SK-N-SH (cell line): Measurements from ENCODE around the gene CCDC174. TPM values are rescaled to one million over a fixed set of nuclear protein-coding genes. Genes with fewer than 3 reads are reported as not detected.

Source experiments
- CTCF ChIA-PET: fragments of 300-600, 350-600 bp; formaldehyde crosslinking; extraction: SDS; loops from one replicate; lab custom pipeline; 2021; lab: Yijun Ruan, JAX
- POLR2A ChIA-PET: fragments of 350-600 bp; sonication (Branson Sonifier 250); formaldehyde crosslinking; extraction: SDS; loops from one replicate; lab custom pipeline; 2020; ENCODE audit warnings: antibody characterized with exemption, inconsistent platforms; lab: Yijun Ruan, JAX
- DNase-seq: peaks from one replicate; pipeline ENCODE4 v3.0.0; 2012
- H2AFZ ChIP-seq: fragments of 200-600 bp; sonication (generic); 2 replicates; pipeline ENCODE4 v1.8.1; 2016; ENCODE audit warnings: antibody characterized with exemption, mild to moderate bottlenecking, low read depth
- H3F3A ChIP-seq: fragments of 200-600 bp; sonication (generic); replicated peaks from 2 replicates; pipeline ENCODE3; 2016; ENCODE audit warnings: antibody characterized with exemption, mild to moderate bottlenecking; ENCODE audit not compliant: insufficient read depth
- H3K27ac ChIP-seq, 2 experiments: fragments of 200-500 bp in 1 of 2; fragments of 200-600 bp in 1 of 2; sonication (Bioruptor generic) in 1 of 2; sonication (generic), shearing (Covaris generic) in 1 of 2; 2 replicates each; pipeline versions ENCODE4 v1.5.1 to v1.6.1; 2014 to 2016; ENCODE audit warnings: low read depth in 2 of 2, inconsistent platforms in 1 of 2, low read length in 1 of 2, mild to moderate bottlenecking in 1 of 2, mixed read lengths in 1 of 2
- H3K27me3 ChIP-seq: fragments of 200-600 bp; sonication (generic), shearing (Covaris generic); 2 replicates; pipeline ENCODE4 v1.6.1; 2016; ENCODE audit warnings: mixed run types; ENCODE audit not compliant: insufficient read depth
- H3K36me3 ChIP-seq, 2 experiments: fragments of 200-500 bp in 1 of 2; fragments of 200-600 bp in 1 of 2; sonication (Bioruptor generic) in 1 of 2; sonication (generic) in 1 of 2; replicated peaks in 1 of 2; 2 replicates each; pipeline versions ENCODE3 to v1.5.1; 2014 to 2016; ENCODE audit warnings: low read length in 1 of 2, mild to moderate bottlenecking in 1 of 2; ENCODE audit not compliant: insufficient read depth in 2 of 2, control insufficient read depth in 1 of 2
- H3K4me1 ChIP-seq, 2 experiments: fragments of 200-500 bp in 1 of 2; fragments of 200-600 bp in 1 of 2; sonication (Bioruptor generic) in 1 of 2; sonication (generic), shearing (Covaris generic) in 1 of 2; 2 replicates each; pipeline versions ENCODE4 v1.5.1 to v1.6.1; 2014 to 2016; ENCODE audit warnings: low read depth in 1 of 2, low read length in 1 of 2, mixed run types in 1 of 2; ENCODE audit not compliant: insufficient read depth in 2 of 2, control insufficient read depth in 1 of 2
- H3K4me2 ChIP-seq: fragments of 200-600 bp; sonication (generic), shearing (Covaris generic); 2 replicates; pipeline ENCODE4 v1.6.1; 2017; ENCODE audit warnings: mixed run types
- H3K4me3 ChIP-seq, 2 experiments: fragments of 200-500 bp in 1 of 2; fragments of 200-600 bp in 1 of 2; sonication (Bioruptor generic) in 1 of 2; sonication (generic), shearing (Covaris generic) in 1 of 2; 2 replicates each; pipeline versions ENCODE4 v1.5.1 to v1.8.1; 2014 to 2016; ENCODE audit warnings: low read depth in 2 of 2, inconsistent platforms in 1 of 2, low read length in 1 of 2, mild to moderate bottlenecking in 1 of 2, mixed read lengths in 1 of 2, moderate library complexity in 1 of 2
- H3K79me2 ChIP-seq: fragments of 200-600 bp; sonication (generic); 2 replicates; pipeline ENCODE4 v1.8.1; 2017; ENCODE audit warnings: mild to moderate bottlenecking; ENCODE audit not compliant: insufficient read depth
- H3K9ac ChIP-seq: fragments of 200-600 bp; sonication (generic); 2 replicates; pipeline ENCODE4 v1.6.1; 2017; ENCODE audit warnings: mixed run types
- H3K9me2 ChIP-seq: fragments of 200-600 bp; sonication (generic); 2 replicates; pipeline ENCODE4 v1.6.1; 2017; ENCODE audit warnings: mixed run types
- H3K9me3 ChIP-seq: fragments of 200-600 bp; sonication (generic); 2 replicates; pipeline ENCODE4 v1.6.1; 2017; ENCODE audit warnings: mixed run types, mild to moderate bottlenecking, moderate library complexity
- H4K20me1 ChIP-seq: fragments of 200-600 bp; sonication (generic); 2 replicates; pipeline ENCODE4 v1.6.1; 2017; ENCODE audit warnings: mild to moderate bottlenecking, mixed run types; ENCODE audit not compliant: insufficient read depth
- CHD2 ChIP-seq: fragments of 150-350 bp; IDR thresholded peaks from 2 replicates; pipeline ENCODE4 v1.6.1; 2018; ENCODE audit warnings: low read length; ENCODE audit not compliant: partially characterized antibody
- ELF1 ChIP-seq: IDR thresholded peaks from 2 replicates; pipeline ENCODE4 v1.4.0; 2012
- EZH2phosphoT487 ChIP-seq: fragments of 200-600 bp; sonication (generic); IDR thresholded peaks from 2 replicates; pipeline ENCODE4 v1.6.1; 2017; ENCODE audit warnings: low read depth, mixed run types, mild to moderate bottlenecking, antibody characterized with exemption, moderate library complexity, borderline replicate concordance
- GABPA ChIP-seq: IDR thresholded peaks from 2 replicates; pipeline ENCODE4 v1.4.0; 2012; ENCODE audit warnings: low read depth, mild to moderate bottlenecking
- IRF3 ChIP-seq: fragments of 150-350 bp; IDR thresholded peaks from 2 replicates; pipeline ENCODE4 v1.6.1; 2016; ENCODE audit warnings: mild to moderate bottlenecking, low read depth, low read length
- JUND ChIP-seq: IDR thresholded peaks from 2 replicates; pipeline ENCODE4 v1.4.0; 2012
- MAX ChIP-seq: IDR thresholded peaks from 2 replicates; pipeline ENCODE4 v1.4.0; 2012; ENCODE audit warnings: low read depth
- NFIC ChIP-seq: IDR thresholded peaks from 2 replicates; pipeline ENCODE4 v1.4.0; 2012; ENCODE audit warnings: borderline replicate concordance
- NRF1 ChIP-seq: IDR thresholded peaks from 2 replicates; pipeline ENCODE4 v1.6.1; 2012; ENCODE audit warnings: low read depth, mild to moderate bottlenecking, low read length
- PBX3 ChIP-seq: IDR thresholded peaks from 2 replicates; pipeline ENCODE4; 2012
- POLR2AphosphoS5 ChIP-seq: IDR thresholded peaks from 2 replicates; pipeline ENCODE4 v1.6.1; 2012; ENCODE audit warnings: low read depth, low read length
- RFX5 ChIP-seq: IDR thresholded peaks from 2 replicates; pipeline ENCODE4 v1.6.1; 2012; ENCODE audit warnings: mild to moderate bottlenecking, improper control_type of control experiment, low read length
- RXRA ChIP-seq: IDR thresholded peaks from 2 replicates; pipeline ENCODE4 v1.4.0; 2012; ENCODE audit warnings: low read depth, mild to moderate bottlenecking, borderline replicate concordance
- SIN3A ChIP-seq: IDR thresholded peaks from 2 replicates; pipeline ENCODE4 v1.6.1; 2012; ENCODE audit warnings: low read depth, mild to moderate bottlenecking, low read length, moderate library complexity, borderline replicate concordance
- SMC3 ChIP-seq: IDR thresholded peaks from 2 replicates; pipeline ENCODE4 v1.6.1; 2012; ENCODE audit warnings: low read depth, low read length, improper control_type of control experiment
- TAF1 ChIP-seq: IDR thresholded peaks from 2 replicates; pipeline ENCODE4 v1.6.1; 2012; ENCODE audit warnings: low read depth, mild to moderate bottlenecking, low read length, moderate library complexity, borderline replicate concordance
- TCF12 ChIP-seq: IDR thresholded peaks from 2 replicates; pipeline ENCODE4 v1.4.0; 2012
- YY1 ChIP-seq: IDR thresholded peaks from 2 replicates; pipeline ENCODE4 v1.4.0; 2012; ENCODE audit warnings: low read depth, mild to moderate bottlenecking
- ZBTB33 ChIP-seq: IDR thresholded peaks from 2 replicates; pipeline ENCODE4 v1.4.0; 2012; ENCODE audit warnings: low read depth, borderline replicate concordance
- WGBS: methylation state at CpG from one replicate; pipeline ENCODE4 v1.1.6; 2017; ENCODE audit warnings: low lambda C conversion rate; 5-methylcytosine and 5-hydroxymethylcytosine counted together
- polyA plus RNA-seq, 3 experiments: library from polyadenylated mRNA; depleted of rRNA; stranded (reverse); fragments of >200 nt; gene quantifications; 2 replicates each; pipeline ENCODE4 v1.2.3, GENCODE V29; 2012

Gene CCDC174
- polyA plus RNA-seq, 1 of the 3 experiments (the other 2 are of a cell fraction), result 6.6 TPM

- TF ChIP-seq IRF3 (no peak), TAF1 (no peak)
These were observed 50.1 kb downstream of the CCDC174 start (continued) for GRCh38 chr3:14701676-14702075.

GRCh38 chr3:14703128-14703750 is 51.7 kb downstream of the CCDC174 start:
- Histone ChIP-seq H3K9me3 (no peaks in the 10 kb centered on the region), H3K4me3 (no peak overlapping the region), H4K20me1 (no peaks in the 10 kb centered on the region), H3K4me2 (no peak overlapping the region), H3K9ac (no peak overlapping the region), H3K27me3 (no peaks in the 10 kb centered on the region), H3K4me1 (no peaks in the 10 kb centered on the region), H3F3A (no peaks in the 10 kb centered on the region), H3K27ac (no peak overlapping the region)
- no peak for DNase-seq
- ChIA-PET CTCF (no interaction called here), POLR2A (interaction anchor here (0.6 kb wide), 1 partner anchor 1212 kb away, joined by 3 read pairs; no protein-coding TSS in a partner anchor)
- 48% methylated on average over 7 of the region's 9 CpGs for WGBS
- TF ChIP-seq RXRA, result no peak
- TF ChIP-seq SMC3, result no peak
- no peak for TF ChIP-seq POLR2AphosphoS5
- TF ChIP-seq, all 33 proteins: peak for 0
- Histone ChIP-seq H3K79me2 (no peaks in the 10 kb centered on the region), H2AFZ (no peak overlapping the region), H3K9me2 (no peaks in the 10 kb centered on the region), H3K36me3 (no peaks in the 10 kb centered on the region)

GRCh38 chr3:14703791-14704190 is 52.2 kb downstream of the CCDC174 start:
- Histone ChIP-seq H3K27ac (no peak overlapping the region), H3F3A (no peaks in the 10 kb centered on the region), H3K9ac (no peak overlapping the region), H3K36me3 (no peaks in the 10 kb centered on the region), H3K9me2 (no peaks in the 10 kb centered on the region), H3K4me1 (no peaks in the 10 kb centered on the region), H3K9me3 (no peaks in the 10 kb centered on the region), H2AFZ (no peak overlapping the region), H4K20me1 (no peaks in the 10 kb centered on the region), H3K4me2 (no peak overlapping the region), H3K79me2 (no peaks in the 10 kb centered on the region), H3K4me3 (no peak overlapping the region), H3K27me3 (no peaks in the 10 kb centered on the region)
- DNase-seq, result no peak
- POLR2A ChIA-PET, result no interaction called here
- 61% methylated on average over 3 of the region's 3 CpGs for WGBS
- CTCF ChIA-PET, result no interaction called here
- TF ChIP-seq TAF1 (no peak), RFX5 (no peak), ELF1 (no peak), IRF3 (no peak), JUND (no peak), MAX (no peak), YY1 (no peak), POLR2AphosphoS5 (no peak), PBX3 (no peak), NFIC (no peak), TCF12 (no peak), NRF1 (no peak), CHD2 (no peak), GABPA (no peak), ZBTB33 (no peak), SMC3 (no peak), SIN3A (no peak), EZH2phosphoT487 (no peak)
